ENCODE data around the gene FAM89B. TPM values are rescaled to one million over a fixed set of nuclear protein-coding genes. Genes with fewer than 3 reads are reported as not detected.
A peak's percentile ranks its signal among the peaks of the same experiment; 100 is the strongest.

Gene FAM89B
- total and polyA plus RNA-seq, 7 donors: 34.0 to 96.7 (median 63.3) TPM

DNA sequence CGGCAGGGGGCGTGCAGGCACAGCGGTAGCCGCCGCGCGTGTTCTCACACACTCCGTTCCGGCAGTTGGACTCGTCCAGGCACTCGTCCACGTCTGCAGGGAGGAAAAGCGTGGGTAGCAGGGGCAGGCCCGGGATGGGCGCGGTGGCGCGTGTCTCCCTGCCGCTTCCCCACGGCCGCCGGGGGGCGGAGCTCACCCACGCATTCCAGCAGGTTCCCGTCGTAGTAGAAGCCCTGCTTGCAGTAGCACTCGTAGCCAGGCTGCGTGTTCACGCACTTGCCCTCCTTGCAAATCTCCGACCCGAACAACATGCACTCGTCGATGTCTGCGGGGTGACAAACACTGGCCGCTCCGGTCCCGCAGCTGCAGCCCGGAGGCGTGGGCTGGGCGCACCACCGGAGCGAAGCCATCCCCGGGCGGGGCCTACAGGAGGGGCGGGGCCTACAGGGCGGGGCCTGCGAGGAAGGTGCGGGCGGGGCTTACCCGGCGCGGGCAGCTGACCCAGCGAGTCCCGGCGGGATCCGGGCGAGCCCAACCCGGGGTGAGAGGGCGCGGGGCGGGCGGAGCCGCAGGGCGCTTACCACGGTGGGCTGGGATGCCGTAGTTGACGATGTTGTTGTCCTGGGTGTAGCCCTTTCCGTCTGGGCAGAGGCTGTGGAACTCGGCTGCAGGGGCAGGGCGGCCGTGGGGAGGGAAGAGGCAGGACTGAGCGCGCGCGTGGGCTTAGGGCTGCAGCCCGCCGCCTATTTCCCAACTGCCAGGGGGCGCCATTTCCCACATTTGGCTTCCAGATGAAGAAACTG, 31.8 kb upstream of the FAM89B start:
- Histone ChIP-seq H3K27me3 (no peaks in the 10 kb centered on the region), H3K9me3 (no peaks in the 10 kb centered on the region), H3K4me1 (peaks cover 0 to 30% (median 26%) of the 10 kb centered on the region in 4 donors), H3K4me3 (peak overlapping the region; percentile 31 to 52 (median 50)), H3K36me3 (peaks cover 0 to 57% (median 23%) of the 10 kb centered on the region in 4 donors), H3K27ac (peak overlapping the region; percentile 90 to 94 (median 91))
- TF ChIP-seq POLR2AphosphoS5 (IDR thresholded peaks at IDR 0.05) (peak; percentile 66 to 82 (median 76)), EP300 (IDR thresholded peaks at IDR 0.05) (no peak), CTCF (IDR thresholded peaks at IDR 0.05) (peak; percentile 90 to 99 (median 94)), POLR2A (IDR thresholded peaks at IDR 0.05) (peak; percentile 8 to 29)
- DNase-seq: peak; percentile 95
- intact Hi-C loops (cut with DNase I): loop anchor here (1.0 to 5.0 kb wide), 4 partner anchors 16 to 67 kb away; partner anchors contain the start of gene FAM89B
- WGBS, 2 donors: 0% methylated on average over 78 of the region's 78 CpGs

DNA sequence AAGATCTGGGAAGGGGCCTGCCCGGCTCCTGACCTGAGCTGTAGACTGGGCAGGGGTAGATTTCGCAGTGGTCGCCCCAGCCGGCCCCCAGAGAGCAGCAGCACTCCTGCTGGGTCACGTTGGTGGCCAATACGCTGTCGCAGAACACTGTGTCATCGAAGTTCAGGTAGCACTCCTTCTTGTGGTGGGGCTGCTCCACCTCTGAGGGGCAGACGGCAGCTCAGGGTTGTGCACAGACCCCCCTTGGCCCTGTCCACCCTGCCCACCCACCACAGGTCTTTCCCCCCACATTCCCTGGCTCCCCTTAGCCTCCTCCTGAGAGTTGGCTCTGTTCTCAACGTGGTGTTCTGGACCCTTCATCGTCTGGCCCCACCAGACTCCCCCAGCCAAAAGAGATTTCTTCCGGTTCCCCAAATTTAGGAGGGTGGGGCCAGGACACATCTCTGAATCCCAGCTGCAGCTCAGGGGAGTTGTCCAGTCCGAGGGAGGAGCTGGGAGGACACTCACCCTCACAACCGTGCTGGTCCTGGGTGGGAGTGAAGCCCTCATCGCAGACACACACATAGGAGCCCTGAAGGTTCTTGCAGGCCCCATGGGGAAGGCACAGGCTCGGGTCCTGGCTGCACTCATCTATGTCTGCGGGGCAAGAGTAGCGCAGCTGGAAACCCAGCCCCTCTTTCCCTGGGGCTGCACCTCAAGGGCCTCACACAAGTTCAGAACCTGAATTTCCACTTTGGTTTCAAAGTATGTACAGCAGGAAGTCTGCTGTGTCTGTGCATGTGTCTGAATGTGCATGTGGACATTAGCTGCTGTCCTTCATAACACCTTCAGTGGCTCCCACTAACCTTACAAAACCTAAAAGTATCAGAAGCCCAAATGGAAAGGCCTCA, 31.0 kb upstream of the FAM89B start:
- Histone ChIP-seq H3K36me3 (peaks cover 0 to 50% (median 18%) of the 10 kb centered on the region in 4 donors), H3K9me3 (no peaks in the 10 kb centered on the region), H3K4me3 (peak overlapping the region; percentile 31 to 52 (median 50)), H3K4me1 (peaks cover 0 to 32% (median 29%) of the 10 kb centered on the region in 4 donors), H3K27ac (peak overlapping the region; percentile 90 to 94 (median 91)), H3K27me3 (no peaks in the 10 kb centered on the region)
- WGBS, 2 donors: 39 to 43% methylated on average over 18 of the region's 18 CpGs
- peak; percentile 73 for DNase-seq
- intact Hi-C loops (cut with DNase I): loop anchor here (1.0 to 5.0 kb wide), 3 partner anchors 15 to 66 kb away; partner anchors contain the start of gene FAM89B
- no peak for TF ChIP-seq POLR2AphosphoS5 (IDR thresholded peaks at IDR 0.05)
- TF ChIP-seq CTCF (IDR thresholded peaks at IDR 0.05): peak in 1 of 4 experiments; percentile 20
- TF ChIP-seq POLR2A (IDR thresholded peaks at IDR 0.05): no peak
- no peak for TF ChIP-seq EP300 (IDR thresholded peaks at IDR 0.05)

- Histone ChIP-seq H3K4me1 (peaks cover 0 to 44% (median 36%) of the 10 kb centered on the region in 4 donors), H3K9me3 (no peaks in the 10 kb centered on the region), H3K4me3 (no peak overlapping the region), H3K27me3 (no peaks in the 10 kb centered on the region), H3K36me3 (peaks cover 0 to 42% (median 17%) of the 10 kb centered on the region in 4 donors), H3K27ac (no peak overlapping the region)
- DNase-seq: no peak
- intact Hi-C loops (cut with DNase I): loop anchor here (5.0 kb wide), 1 partner anchor 64 kb away; no protein-coding TSS in a partner anchor
- no peak for TF ChIP-seq POLR2A (IDR thresholded peaks at IDR 0.05)
- TF ChIP-seq POLR2AphosphoS5 (IDR thresholded peaks at IDR 0.05): no peak
- TF ChIP-seq CTCF (IDR thresholded peaks at IDR 0.05): no peak
- no peak for TF ChIP-seq EP300 (IDR thresholded peaks at IDR 0.05)
- WGBS, 2 donors: 94 to 96% methylated on average over 3 of the region's 3 CpGs
Observed at GRCh38 chr11:65542738-65543390, 29.5 kb upstream of the FAM89B start.

DNA sequence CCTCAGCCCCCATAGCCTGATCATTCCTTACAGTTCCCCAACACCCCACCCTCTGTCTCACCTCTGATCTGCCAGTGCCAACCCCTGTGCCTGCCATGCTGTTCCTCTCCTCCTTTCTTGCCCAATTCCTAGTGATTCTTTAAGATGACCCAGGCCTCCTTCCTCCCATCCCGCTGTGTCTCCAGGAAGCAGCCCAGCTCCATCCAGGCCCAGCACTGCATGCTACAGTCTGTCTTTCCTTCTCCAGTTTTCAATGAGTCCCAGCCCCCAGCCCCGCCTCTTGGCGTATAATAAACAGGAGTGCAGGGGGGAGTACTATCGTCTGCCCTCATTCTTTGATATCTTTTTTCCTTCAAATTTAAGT, 26.5 kb upstream of the FAM89B start:
- peak overlapping the region; percentile 63 to 79 (median 66) for H3K27ac ChIP-seq
- no peaks in the 10 kb centered on the region for H3K27me3 ChIP-seq
- no peak for DNase-seq
- TF ChIP-seq CTCF (IDR thresholded peaks at IDR 0.05): no peak
- H3K4me1 ChIP-seq: peaks cover 0 to 26% (median 21%) of the 10 kb centered on the region in 4 donors
- WGBS, 2 donors: 13 to 42% methylated on average over 4 of the region's 4 CpGs
- intact Hi-C loops (cut with DNase I): no loop called here
- H3K9me3 ChIP-seq: no peaks in the 10 kb centered on the region
- peaks cover 1 to 44% (median 18%) of the 10 kb centered on the region in 4 donors for H3K36me3 ChIP-seq
- H3K4me3 ChIP-seq: peak overlapping the region in 2 of 4 donors; percentile 10 to 34

All from sigmoid colon (tissue), 7 donors.